ENCODE measurements around the gene ACAD11.

ACAD11 gene

GRCh38 chr3:132659365-132660051, at the start of gene ACAD11:
ACAD11 (minus strand) TSS chr3:132659809; CDS start chr3:132659751, 58 bp downstream.
- DNase-seq, result no peak

GRCh38 chr3:132703733-132704132, 44.1 kb upstream of the ACAD11 start:
- DNase-seq, result no peak

GRCh38 chr3:132695422-132695821, 35.8 kb upstream of the ACAD11 start:
- no peak for DNase-seq

- DNase-seq, result no peak
Observed at GRCh38 chr3:132694991-132695390, 35.4 kb upstream of the ACAD11 start.

GRCh38 chr3:132690040-132690439, 30.4 kb upstream of the ACAD11 start:
- no peak for DNase-seq

- no peak for DNase-seq
Observed at GRCh38 chr3:132682201-132682600, 22.6 kb upstream of the ACAD11 start.

GRCh38 chr3:132681421-132681820, 21.8 kb upstream of the ACAD11 start:
- no peak for DNase-seq

- DNase-seq, result no peak
Observed at GRCh38 chr3:132679911-132680310, 20.3 kb upstream of the ACAD11 start.

GRCh38 chr3:132675408-132675807, 15.8 kb upstream of the ACAD11 start:
- DNase-seq, result no peak

- DNase-seq, result no peak
Observed at GRCh38 chr3:132669256-132669777, 9.7 kb upstream of the ACAD11 start.

- DNase-seq, result no peak
Observed at GRCh38 chr3:132665230-132665745, 5.7 kb upstream of the ACAD11 start.

GRCh38 chr3:132662212-132662611, 2.6 kb upstream of the ACAD11 start:
- no peak for DNase-seq

GRCh38 chr3:132661101-132661500, 1.5 kb upstream of the ACAD11 start:
- no peak for DNase-seq

- DNase-seq, result no peak
Observed at GRCh38 chr3:132660811-132661070, 1.1 kb upstream of the ACAD11 start.

- no peak for DNase-seq
Observed at GRCh38 chr3:132660052-132660810, 622 bp upstream of the ACAD11 start, which contains the start of gene UBA5. UBA5 (plus strand) TSS chr3:132660329; CDS start chr3:132660538, 209 bp downstream.

- no peak for DNase-seq
Observed at GRCh38 chr3:132659000-132659364, 627 bp downstream of the ACAD11 start.

- no peak for DNase-seq
Observed at GRCh38 chr3:132657869-132658747, 1.5 kb downstream of the ACAD11 start.

GRCh38 chr3:132655471-132655870, 4.1 kb downstream of the ACAD11 start:
- no peak for DNase-seq

- no peak for DNase-seq
Observed at GRCh38 chr3:132654721-132655120, 4.9 kb downstream of the ACAD11 start.

GRCh38 chr3:132654190-132654589, 5.4 kb downstream of the ACAD11 start:
- DNase-seq, result peak; percentile 69

- no peak for DNase-seq
Observed at GRCh38 chr3:132652640-132653270, 6.9 kb downstream of the ACAD11 start.

- no peak for DNase-seq
Observed at GRCh38 chr3:132650153-132650552, 9.5 kb downstream of the ACAD11 start.

GRCh38 chr3:132645058-132645457, 14.6 kb downstream of the ACAD11 start:
- DNase-seq, result no peak
